ENCODE data around the gene ITPR2. TPM values are rescaled to one million over a fixed set of nuclear protein-coding genes. Genes with fewer than 3 reads are reported as not detected.
A peak's percentile ranks its signal among the peaks of the same experiment; 100 is the strongest.

Gene ITPR2
- total RNA-seq, 3 donors from 2014 or later (not counting 1 experiment from before 2014, with no cell fraction given) = 59.1 to 70.7 (median 68.2) TPM

GRCh38 chr12:26843311-26843710 is 10.3 kb upstream of the ITPR2 start:
- no peak for TF ChIP-seq CTCF (IDR thresholded peaks at IDR 0.05)
- Histone ChIP-seq H3K4me1 (ENCODE audit: control insufficient read depth, insufficient read depth, low read length) (peaks cover 3% of the 10 kb centered on the region), H3K4me3 (ENCODE audit: low read length) (no peak overlapping the region), H3K27ac (ENCODE audit: low read length) (no peak overlapping the region), H3K27me3 (ENCODE audit: control insufficient read depth, insufficient read depth, low read length) (no peaks in the 10 kb centered on the region), H3K36me3 (ENCODE audit: control insufficient read depth, insufficient read depth, low read length) (no peaks in the 10 kb centered on the region), H3K9me3 (ENCODE audit: control insufficient read depth, insufficient read depth, low read length) (no peaks in the 10 kb centered on the region)
- Mint-ChIP-seq H3K27ac (no peak overlapping the region), H3K9me3 (no peaks in the 10 kb centered on the region), H3K36me3 (no peaks in the 10 kb centered on the region), H3K27me3 (ENCODE audit: low read depth in 2 of 2) (peaks cover 8 to 13% of the 10 kb centered on the region in 2 donors), H3K4me1 (no peaks in the 10 kb centered on the region), H3K4me3 (no peak overlapping the region)
- intact Hi-C loops (cut with micrococcal nuclease) = no loop called here
- DNase-seq (no peak), ATAC-seq (no peak)
- 72% methylated on average over 2 of the region's 2 CpGs for WGBS (ENCODE audit: insufficient coverage)

- H3K27ac ChIP-seq (ENCODE audit: low read length) = no peak overlapping the region
- no peak overlapping the region for H3K27ac Mint-ChIP-seq
- DNase-seq = peak in 1 of 2 donors; percentile 56
- peaks cover 0 to 3% of the 10 kb centered on the region in 2 donors for H3K27me3 Mint-ChIP-seq (ENCODE audit: low read depth in 2 of 2)
- H3K4me3 ChIP-seq (ENCODE audit: low read length) = no peak overlapping the region
- no peak for ATAC-seq
- H3K27me3 ChIP-seq (ENCODE audit: control insufficient read depth, insufficient read depth, low read length) = no peaks in the 10 kb centered on the region
- no peaks in the 10 kb centered on the region for H3K36me3 ChIP-seq (ENCODE audit: control insufficient read depth, insufficient read depth, low read length)
- intact Hi-C loops (cut with micrococcal nuclease) = no loop called here
- H3K9me3 ChIP-seq (ENCODE audit: control insufficient read depth, insufficient read depth, low read length) = no peaks in the 10 kb centered on the region
- no peaks in the 10 kb centered on the region for H3K36me3 Mint-ChIP-seq
- no peaks in the 10 kb centered on the region for H3K9me3 Mint-ChIP-seq
- no peak overlapping the region for H3K4me3 Mint-ChIP-seq
- TF ChIP-seq CTCF (IDR thresholded peaks at IDR 0.05) = no peak
- peaks cover 3% of the 10 kb centered on the region for H3K4me1 ChIP-seq (ENCODE audit: control insufficient read depth, insufficient read depth, low read length)
- WGBS (ENCODE audit: insufficient coverage) = 74% methylated on average over 5 of the region's 5 CpGs
- no peaks in the 10 kb centered on the region for H3K4me1 Mint-ChIP-seq
These were observed 8.1 kb upstream of the ITPR2 start for GRCh38 chr12:26841085-26841484.

GRCh38 chr12:26839512-26839911 is 6.5 kb upstream of the ITPR2 start:
- Histone ChIP-seq H3K27me3 (ENCODE audit: control insufficient read depth, insufficient read depth, low read length) (no peaks in the 10 kb centered on the region), H3K27ac (ENCODE audit: low read length) (no peak overlapping the region), H3K4me1 (ENCODE audit: control insufficient read depth, insufficient read depth, low read length) (no peaks in the 10 kb centered on the region), H3K36me3 (ENCODE audit: control insufficient read depth, insufficient read depth, low read length) (no peaks in the 10 kb centered on the region), H3K9me3 (ENCODE audit: control insufficient read depth, insufficient read depth, low read length) (no peaks in the 10 kb centered on the region), H3K4me3 (ENCODE audit: low read length) (no peak overlapping the region)
- H3K4me3 Mint-ChIP-seq = no peak overlapping the region
- ATAC-seq = no peak
- H3K4me1 Mint-ChIP-seq = no peaks in the 10 kb centered on the region
- WGBS (ENCODE audit: insufficient coverage) = 100% methylated on average over 1 of the region's 3 CpGs
- H3K27me3 Mint-ChIP-seq (ENCODE audit: low read depth in 2 of 2) = peaks cover 0 to 3% of the 10 kb centered on the region in 2 donors
- H3K27ac Mint-ChIP-seq = no peak overlapping the region
- H3K9me3 Mint-ChIP-seq = no peaks in the 10 kb centered on the region
- no peaks in the 10 kb centered on the region for H3K36me3 Mint-ChIP-seq
- intact Hi-C loops (cut with micrococcal nuclease) = loop anchor here (10.0 kb wide), 1 partner anchor 45 kb away; no protein-coding TSS in a partner anchor
- no peak for DNase-seq
- TF ChIP-seq CTCF (IDR thresholded peaks at IDR 0.05) = no peak

GRCh38 chr12:26838888-26839416 is 6.0 kb upstream of the ITPR2 start:
- H3K4me3 ChIP-seq (ENCODE audit: low read length) = no peak overlapping the region
- peaks cover 3% of the 10 kb centered on the region in 2 donors for H3K4me1 Mint-ChIP-seq
- no peaks in the 10 kb centered on the region for H3K27me3 ChIP-seq (ENCODE audit: control insufficient read depth, insufficient read depth, low read length)
- no peaks in the 10 kb centered on the region for H3K9me3 ChIP-seq (ENCODE audit: control insufficient read depth, insufficient read depth, low read length)
- DNase-seq = no peak
- intact Hi-C loops (cut with micrococcal nuclease) = loop anchor here (10.0 kb wide), 1 partner anchor 46 kb away; no protein-coding TSS in a partner anchor
- no peak overlapping the region for H3K4me3 Mint-ChIP-seq
- WGBS (ENCODE audit: insufficient coverage) = 96% methylated on average over 24 of the region's 24 CpGs
- peaks cover 0 to 3% of the 10 kb centered on the region in 2 donors for H3K27me3 Mint-ChIP-seq (ENCODE audit: low read depth in 2 of 2)
- peaks cover 1% of the 10 kb centered on the region for H3K4me1 ChIP-seq (ENCODE audit: control insufficient read depth, insufficient read depth, low read length)
- no peaks in the 10 kb centered on the region for H3K9me3 Mint-ChIP-seq
- TF ChIP-seq CTCF (IDR thresholded peaks at IDR 0.05) = no peak
- no peak overlapping the region for H3K27ac ChIP-seq (ENCODE audit: low read length)
- ATAC-seq = no peak
- no peak overlapping the region for H3K27ac Mint-ChIP-seq
- no peaks in the 10 kb centered on the region for H3K36me3 ChIP-seq (ENCODE audit: control insufficient read depth, insufficient read depth, low read length)
- H3K36me3 Mint-ChIP-seq = no peaks in the 10 kb centered on the region
